ENCODE data around the gene DMD.
"Not testable (repeated sequence)": the region's sequence is repeated elsewhere in the genome, so short reads cannot be mapped to it uniquely, and the experiment has no call there.

The DMD gene

GRCh38 chrX:32825009-32825408 lies 386.3 kb downstream of the DMD start:
- DNase-seq, result no peak

GRCh38 chrX:32804034-32804433 lies 407.3 kb downstream of the DMD start:
- no peak for DNase-seq

DNA sequence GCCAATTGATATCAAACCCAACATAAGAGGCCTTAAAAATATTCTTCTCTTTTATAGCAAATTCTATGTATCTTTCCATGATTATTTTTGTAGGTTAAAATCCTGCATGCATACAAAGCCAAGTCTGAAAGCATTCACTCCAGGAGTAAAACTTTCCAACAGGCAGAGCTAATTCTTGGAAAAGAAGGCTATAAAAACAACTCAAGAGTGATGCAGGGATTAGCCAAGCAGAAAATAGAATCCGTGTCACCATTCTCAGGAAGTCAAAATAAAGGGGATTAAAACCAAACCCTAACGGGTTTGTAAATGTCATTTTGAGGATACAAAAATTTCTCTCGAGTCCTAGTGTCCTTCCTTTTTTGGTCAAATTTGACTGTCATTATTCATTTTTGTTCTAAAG lies 412.4 kb downstream of the DMD start:
- DNase-seq, result no peak

DNA sequence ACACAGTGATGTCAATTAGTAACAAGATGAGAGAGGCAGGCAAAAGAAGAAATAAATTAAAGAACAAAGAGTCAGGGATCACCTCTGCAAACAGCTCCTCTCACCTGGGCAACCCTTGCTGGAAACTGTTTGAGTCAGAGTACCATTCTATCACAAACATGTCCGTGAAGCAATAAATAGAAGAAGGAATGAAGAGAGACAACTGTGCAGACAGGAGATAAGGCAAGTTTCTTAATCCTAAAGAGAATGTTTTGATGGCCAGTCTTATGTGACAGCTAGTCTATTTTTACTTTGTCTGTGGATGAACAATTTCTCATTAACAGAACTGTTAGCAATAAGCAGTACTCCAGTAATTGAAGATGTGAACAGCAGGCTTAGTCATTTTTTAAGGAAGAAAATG lies 422.4 kb downstream of the DMD start:
- DNase-seq, result no peak

DNA sequence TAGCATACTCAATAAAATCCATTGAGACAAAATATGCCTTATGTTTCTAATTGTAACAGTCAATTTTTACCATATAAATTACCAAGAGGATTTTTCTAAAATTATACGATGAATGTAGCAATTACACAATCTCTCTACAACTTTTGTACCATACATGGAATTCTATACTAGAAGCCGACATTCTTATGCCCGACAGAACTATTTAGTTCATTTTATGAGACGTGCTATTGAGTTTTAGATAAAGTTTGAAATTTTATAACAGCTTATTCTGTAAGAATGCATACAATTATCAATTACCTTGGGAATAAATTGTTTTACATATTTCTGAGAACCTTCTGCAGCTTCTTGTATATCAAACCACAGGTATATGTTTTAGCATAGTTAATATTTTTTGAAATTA lies 431.2 kb downstream of the DMD start:
- DNase-seq, result no peak

- DNase-seq, result no peak
Measured at GRCh38 chrX:32778965-32779364, 432.4 kb downstream of the DMD start.

DNA sequence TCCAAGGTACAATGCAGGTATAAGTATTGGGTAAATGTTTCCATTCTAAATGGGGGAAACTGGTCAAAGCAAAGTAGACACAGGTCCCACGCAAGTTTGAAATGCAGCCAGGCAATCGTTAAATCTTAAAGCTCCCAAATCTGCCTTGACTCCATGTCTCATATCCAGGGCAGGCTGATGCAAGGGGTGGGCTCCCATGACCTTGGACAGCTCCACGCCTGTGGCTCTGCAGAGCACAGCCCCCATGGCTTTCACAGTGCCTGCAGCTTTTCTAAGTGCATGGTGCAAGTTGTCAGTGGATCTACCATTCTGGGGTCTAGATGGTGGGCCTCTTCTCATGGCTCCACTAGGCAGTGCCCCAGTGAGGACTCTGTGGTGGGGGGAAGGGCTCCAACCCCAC lies 436.4 kb downstream of the DMD start:
- DNase-seq, result no peak

- DNase-seq, result peak; percentile 0
Measured at GRCh38 chrX:32749070-32749469, 462.3 kb downstream of the DMD start.

DNA sequence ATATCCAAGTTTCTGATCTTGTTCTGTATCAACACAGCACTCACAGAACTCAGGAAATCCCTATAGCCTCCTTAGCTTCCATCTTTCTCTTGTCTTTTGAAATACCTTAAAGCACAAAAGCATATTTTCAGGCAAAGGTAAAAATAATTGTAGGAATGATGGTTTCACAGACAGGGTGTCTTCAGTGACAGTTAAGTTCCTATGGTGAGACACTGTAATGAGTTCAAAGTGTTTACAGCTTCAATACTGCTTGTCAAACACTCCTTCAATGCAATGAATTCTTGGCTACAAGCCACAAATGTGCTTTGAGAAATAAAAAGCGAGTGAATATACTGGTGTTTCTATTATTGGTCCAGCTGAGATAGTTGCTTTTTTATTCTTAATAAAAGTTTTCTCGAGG lies 466.0 kb downstream of the DMD start:
- DNase-seq, result peak; percentile 7

DNA sequence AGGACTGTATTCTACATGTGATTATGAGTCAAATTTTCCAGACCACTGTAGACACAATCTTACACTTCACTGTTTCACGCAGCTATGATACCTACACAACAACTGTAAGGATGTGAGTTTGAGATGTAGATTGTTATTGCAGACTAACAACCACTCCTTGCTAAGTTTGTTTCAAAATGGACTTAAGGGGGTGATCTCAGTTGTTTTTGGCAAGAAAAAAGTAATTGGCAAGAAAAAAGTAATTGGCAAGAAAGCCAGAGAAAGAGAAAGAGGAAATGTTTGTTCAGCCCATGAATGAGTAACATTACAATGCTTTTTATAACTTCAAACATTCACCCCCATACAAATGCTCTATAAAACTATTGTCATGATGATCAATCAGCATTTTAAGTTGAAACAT lies 466.4 kb downstream of the DMD start:
- DNase-seq, result no peak

DNA sequence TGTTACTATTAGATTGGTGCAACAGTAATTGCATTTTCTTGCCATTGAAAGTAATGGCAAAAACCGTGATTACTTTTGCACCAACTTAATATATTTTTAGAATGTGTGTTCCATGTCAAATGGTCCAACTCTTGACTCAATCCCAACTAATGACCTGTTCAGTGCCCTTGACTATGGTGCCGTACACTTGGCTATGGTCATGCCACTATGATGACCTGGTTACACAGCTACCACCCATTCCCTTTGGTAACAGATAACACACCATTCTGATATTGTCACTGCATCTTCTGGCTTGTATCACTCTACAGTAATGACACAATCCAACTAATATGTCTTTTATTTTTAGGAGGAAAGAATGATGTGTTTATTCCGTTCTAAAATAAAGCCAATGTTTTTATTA lies 469.4 kb downstream of the DMD start:
- no peak for DNase-seq

- no peak for DNase-seq
Measured at GRCh38 chrX:32708542-32708941, 502.8 kb downstream of the DMD start.

DNA sequence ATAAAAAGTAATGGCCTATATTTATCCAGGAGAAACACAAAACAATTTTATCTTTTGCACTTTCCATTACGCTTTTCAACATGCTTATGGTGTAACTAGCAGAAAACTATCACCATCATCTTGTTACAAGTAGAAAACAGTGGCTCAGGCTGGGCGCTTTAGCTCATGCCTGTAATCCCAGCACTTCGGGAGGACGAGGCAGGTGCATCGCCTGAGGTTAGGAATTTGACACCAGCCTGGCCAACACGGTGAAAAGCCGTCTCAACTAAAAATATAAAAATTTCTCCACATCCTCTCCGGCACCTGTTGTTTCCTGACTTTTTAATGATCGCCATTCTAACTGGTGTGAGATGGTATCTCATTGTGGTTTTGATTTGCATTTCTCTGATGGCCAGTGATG lies 506.0 kb downstream of the DMD start:
- not testable (repeated sequence) for DNase-seq

- DNase-seq, result peak; percentile 1
Measured at GRCh38 chrX:32687379-32687778, 524.0 kb downstream of the DMD start.

DNA sequence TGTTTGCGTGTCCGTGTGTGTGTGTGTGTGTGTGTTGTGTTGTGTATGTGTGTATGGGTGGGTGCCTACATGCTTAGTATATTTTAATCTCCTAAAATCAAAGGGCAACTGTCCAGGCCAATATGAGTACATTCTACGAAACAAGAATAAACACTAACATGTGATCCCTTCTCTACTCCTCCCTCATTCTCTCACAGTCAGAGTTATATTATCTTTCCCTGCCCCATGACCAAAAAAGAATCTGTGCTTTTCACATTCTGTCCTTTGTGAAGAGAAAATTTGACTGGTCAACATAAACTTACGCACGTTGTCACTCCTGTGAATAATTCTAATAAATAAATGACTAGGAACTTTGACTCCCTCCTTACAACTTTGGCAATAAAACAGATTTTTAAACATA lies 532.9 kb downstream of the DMD start:
- DNase-seq, result no peak

DNA sequence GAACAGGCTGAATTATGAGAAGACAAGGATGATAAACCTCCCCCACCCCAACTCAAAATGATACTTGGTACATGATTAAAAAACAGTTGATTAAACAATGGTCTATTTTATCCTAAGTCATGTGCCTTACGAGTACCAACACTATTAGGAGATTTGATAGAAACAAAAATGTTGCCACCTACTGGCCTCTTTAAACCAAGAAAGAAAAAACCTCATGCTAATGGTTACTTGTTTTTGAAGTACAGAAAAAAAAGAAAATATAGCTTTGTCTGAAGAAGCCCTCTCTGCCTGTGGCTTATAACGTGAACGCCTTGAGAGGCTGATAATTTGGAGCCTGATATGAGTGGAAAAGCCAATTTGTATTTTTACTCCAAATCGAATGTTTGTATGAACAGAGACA lies 538.2 kb downstream of the DMD start:
- peak; percentile 63 for DNase-seq

DNA sequence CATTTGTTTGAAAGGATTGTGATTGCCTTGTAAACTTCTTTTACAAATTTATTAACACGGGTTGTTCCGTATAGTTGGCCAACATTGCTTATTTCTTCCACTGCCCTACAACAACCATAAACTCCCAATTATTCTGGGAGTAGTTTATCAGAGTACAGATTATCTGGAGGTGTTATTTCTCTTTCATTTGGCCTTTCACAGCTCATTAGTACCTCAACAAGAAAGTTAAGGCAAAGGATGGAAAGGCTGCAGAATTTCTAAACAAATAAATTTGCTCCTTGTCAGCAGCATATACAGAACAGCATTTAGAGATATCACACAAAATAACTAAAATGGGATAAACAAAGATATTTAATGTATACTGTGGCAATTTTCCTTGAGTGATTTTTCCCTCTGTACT lies 548.8 kb downstream of the DMD start:
- no peak for DNase-seq

GRCh38 chrX:32644476-32645245 lies 566.7 kb downstream of the DMD start:
- DNase-seq, result no peak

DNA sequence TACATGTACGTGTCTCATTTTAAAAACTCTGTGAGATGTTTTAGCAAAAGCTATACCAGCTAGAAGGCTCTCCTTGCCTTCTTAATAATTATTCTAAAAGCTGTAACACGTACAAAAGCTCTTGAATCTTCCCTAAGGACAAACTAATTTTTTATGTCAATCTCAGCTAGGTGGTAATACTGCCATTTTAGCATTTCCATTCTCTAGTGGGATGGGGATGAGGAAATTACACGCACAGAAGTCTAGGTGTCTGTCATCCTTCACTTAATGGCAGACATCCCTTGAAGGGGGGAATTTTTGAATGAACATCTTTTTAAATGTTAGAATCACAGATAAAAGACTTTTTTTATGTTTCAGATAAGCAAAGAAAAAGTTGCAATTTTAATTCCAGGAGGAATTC lies 569.1 kb downstream of the DMD start:
- no peak for DNase-seq

GRCh38 chrX:32618154-32618553 lies 593.2 kb downstream of the DMD start:
- DNase-seq, result no peak

GRCh38 chrX:32614707-32615106 lies 596.6 kb downstream of the DMD start:
- no peak for DNase-seq

GRCh38 chrX:32599156-32599555 lies 612.2 kb downstream of the DMD start:
- DNase-seq, result no peak

- no peak for DNase-seq
Measured at GRCh38 chrX:32598707-32599106, 612.6 kb downstream of the DMD start.

DNA sequence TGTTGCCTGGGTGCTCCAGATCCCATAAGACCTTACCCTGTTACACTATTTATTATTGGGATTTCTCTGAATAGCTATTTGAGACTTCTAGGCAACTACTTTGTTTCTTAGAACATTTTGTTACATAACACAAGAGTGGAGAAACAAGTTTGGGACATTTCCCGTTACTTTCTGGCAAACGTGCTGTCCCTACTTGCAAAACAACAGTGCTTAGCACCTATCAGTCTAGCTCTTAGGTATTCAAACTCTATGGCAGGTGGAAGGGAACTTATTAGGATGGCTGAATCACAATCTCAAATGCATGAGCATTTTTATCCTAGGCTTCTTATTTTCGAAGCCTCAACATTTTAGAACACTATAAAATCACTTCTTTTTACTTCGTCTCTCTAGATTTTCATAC lies 613.6 kb downstream of the DMD start:
- no peak for DNase-seq

GRCh38 chrX:32592786-32593185 lies 618.6 kb downstream of the DMD start:
- no peak for DNase-seq

- DNase-seq, result no peak
Measured at GRCh38 chrX:32591589-32591988, 619.8 kb downstream of the DMD start.
